ENCODE measurements around the gene TMPRSS4.

Gene TMPRSS4

DNA sequence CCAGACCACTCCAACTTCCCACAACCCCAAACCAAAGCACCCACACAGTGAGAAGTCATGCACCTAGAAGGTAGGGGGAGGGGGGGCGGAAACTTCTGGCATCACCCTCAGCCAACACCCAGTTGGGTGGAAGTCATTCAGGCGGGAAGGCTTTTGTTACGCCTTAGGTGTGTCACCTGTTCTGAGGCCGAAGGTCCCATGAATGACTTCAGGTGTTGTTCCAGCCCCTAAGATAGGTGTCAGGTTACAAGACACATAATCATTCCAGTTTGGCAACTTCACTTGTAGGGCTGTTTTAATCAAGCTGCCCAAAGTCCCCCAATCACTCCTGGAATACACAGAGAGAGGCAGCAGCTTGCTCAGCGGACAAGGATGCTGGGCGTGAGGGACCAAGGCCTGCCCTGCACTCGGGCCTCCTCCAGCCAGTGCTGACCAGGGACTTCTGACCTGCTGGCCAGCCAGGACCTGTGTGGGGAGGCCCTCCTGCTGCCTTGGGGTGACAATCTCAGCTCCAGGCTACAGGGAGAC is at the start of gene TMPRSS4:
Gene TMPRSS4 (plus strand): TSS at position 325 of the 528 bp plus-strand sequence. CDS start 225 bp downstream, outside the sequence.
- DNase-seq = no peak

GRCh38 chr11:118027694-118028093 is 49.2 kb upstream of the TMPRSS4 start:
- DNase-seq = no peak

DNA sequence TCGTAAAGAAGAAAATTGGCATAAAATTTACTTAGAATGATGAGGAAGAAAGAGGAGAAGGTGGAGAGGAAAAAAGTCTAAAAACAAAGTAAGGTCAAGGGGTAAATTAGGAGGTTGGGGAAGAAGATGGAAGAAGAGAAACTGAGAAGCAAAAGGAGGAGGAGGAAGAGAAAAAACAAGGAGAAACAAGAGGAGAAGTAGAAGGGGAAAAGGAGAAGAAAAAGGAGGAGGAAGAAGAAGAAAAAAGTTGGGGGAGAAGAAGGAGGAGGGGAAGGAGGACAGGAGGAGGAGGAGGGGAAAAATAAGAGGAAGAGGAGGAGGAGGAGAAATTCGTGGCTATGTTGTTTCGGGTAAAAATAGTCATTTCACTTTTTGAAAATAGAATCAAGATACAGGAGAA is 48.3 kb upstream of the TMPRSS4 start:
- DNase-seq = no peak

GRCh38 chr11:118033443-118033842 is 43.4 kb upstream of the TMPRSS4 start:
- DNase-seq = no peak

GRCh38 chr11:118042141-118042540 is 34.7 kb upstream of the TMPRSS4 start:
- DNase-seq = no peak

- no peak for DNase-seq
Measured at GRCh38 chr11:118042796-118043195, 34.1 kb upstream of the TMPRSS4 start.

DNA sequence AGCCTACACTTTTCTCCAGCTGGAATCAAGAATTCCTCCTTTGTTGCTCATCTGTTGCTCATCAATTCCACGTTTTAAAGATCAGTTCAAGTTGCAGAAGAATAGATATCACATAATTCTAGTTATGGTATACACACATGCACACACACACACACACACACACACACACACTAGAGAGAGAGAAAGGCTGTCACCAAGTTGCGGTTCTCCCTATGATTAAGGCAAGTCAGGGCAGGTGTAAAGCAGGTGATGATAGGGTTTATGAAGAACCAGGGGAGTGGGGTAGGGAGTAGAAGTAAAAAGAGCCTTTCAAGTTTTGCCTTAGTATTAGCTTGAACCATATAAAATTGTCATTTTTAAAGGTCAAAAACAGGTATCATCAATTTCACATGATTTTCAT is 31.7 kb upstream of the TMPRSS4 start:
- DNase-seq = no peak

- no peak for DNase-seq
Measured at GRCh38 chr11:118046051-118046963, 30.6 kb upstream of the TMPRSS4 start.

GRCh38 chr11:118046964-118047700 is 29.7 kb upstream of the TMPRSS4 start:
- no peak for DNase-seq

- no peak for DNase-seq
Measured at GRCh38 chr11:118047749-118048148, 29.1 kb upstream of the TMPRSS4 start.

- DNase-seq = no peak
Measured at GRCh38 chr11:118048472-118049370, 28.2 kb upstream of the TMPRSS4 start.

DNA sequence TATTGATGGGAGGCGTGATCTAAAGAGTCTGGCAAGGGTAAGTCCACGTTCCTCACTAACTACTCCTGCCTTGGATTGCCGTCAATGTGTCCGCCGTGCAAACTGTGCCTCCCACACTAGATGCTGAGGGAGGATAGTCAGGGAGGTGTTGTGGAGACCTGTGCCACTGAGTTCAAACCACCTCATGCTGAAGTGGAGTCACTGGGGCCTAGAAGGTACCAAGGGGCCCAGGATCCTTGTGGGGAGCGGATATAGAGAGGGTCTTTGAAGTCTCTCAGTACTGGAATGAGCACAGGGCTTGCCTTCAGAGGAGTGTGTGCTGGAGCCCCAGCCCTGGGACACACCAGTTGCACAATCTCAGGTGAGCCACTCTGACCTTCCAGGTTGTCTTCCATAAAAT is 27.1 kb upstream of the TMPRSS4 start:
- no peak for DNase-seq

DNA sequence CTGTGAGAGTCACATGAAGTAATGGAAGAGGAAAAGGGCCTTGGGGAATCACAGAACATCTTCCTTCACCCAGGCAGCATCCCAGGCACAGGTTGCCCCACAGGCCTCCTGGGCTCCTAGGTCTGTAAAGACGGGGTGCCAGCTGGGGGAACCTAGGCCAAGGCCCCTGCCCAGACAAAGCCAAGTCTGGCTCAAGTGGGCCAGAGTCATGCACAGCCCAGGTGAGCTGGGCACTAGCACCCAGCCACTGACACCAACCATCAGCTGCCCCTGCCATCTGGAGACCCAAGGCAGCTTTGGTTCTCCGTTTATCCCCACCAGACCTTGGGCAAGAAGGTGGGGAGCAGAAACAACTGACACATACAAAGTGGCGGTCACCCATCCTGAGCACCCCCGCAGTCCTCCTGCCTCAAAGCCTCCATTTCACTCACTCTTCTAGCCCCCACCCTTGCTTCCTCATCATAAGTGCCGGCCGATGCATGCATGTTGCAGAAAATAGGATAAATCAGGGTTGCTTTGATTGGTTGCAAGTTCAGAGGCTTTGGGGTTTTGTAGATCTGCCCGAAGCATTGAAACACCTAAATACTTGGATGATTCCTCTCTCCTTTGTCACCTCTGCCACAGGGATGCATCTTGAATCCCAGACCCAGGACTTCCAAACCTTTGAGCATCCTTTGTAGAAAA is 26.5 kb upstream of the TMPRSS4 start:
- DNase-seq = no peak

- DNase-seq = no peak
Measured at GRCh38 chr11:118051136-118051610, 25.7 kb upstream of the TMPRSS4 start.

GRCh38 chr11:118051611-118052461 is 25.0 kb upstream of the TMPRSS4 start:
- no peak for DNase-seq

- DNase-seq = no peak
Measured at GRCh38 chr11:118052581-118053206, 24.2 kb upstream of the TMPRSS4 start.

GRCh38 chr11:118054712-118055640 is 21.9 kb upstream of the TMPRSS4 start:
- DNase-seq = no peak

DNA sequence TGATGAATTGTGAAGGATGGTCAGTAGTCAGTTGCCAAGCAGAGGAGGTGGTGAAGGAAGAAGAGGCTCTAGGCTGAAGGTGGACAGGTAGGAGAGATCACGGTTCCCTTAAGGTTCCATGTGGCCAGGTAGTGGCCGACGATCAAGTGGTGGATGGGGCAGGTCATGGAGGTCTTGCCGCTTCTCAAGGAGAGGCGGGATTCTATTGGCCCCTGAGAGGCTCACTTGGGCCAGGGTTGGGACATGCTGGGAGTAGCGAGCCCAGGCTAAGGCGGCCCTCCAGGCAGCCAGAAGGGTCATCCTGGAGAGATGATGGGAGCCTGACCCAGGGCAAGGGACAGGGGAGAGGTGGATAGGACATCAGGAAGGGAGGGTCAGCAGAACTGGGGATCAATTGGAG is 20.9 kb upstream of the TMPRSS4 start:
- DNase-seq = no peak

- no peak for DNase-seq
Measured at GRCh38 chr11:118056806-118057205, 20.1 kb upstream of the TMPRSS4 start.
